Body of pancreas (tissue), 4 donors: ENCODE data around the gene FUNDC2.

ENCODE experiments used
- POLR2A ChIP-seq, 3 donors: fragments of 450-650 bp; IDR thresholded peaks; one replicate each; pipeline ENCODE4 v1.6.1; 2016; ENCODE audit warnings: antibody characterized with exemption in 3 of 3, mild to moderate bottlenecking in 2 of 3
- TF ChIP-seq, protein P1 (sequence below), 7 experiments: fragments of 450-650 bp in 4 of 7; fragments of 200-600 bp in 3 of 7; sonication (generic) in 3 of 7; IDR thresholded peaks; one replicate each; pipeline ENCODE4 v1.5.1; 2016 to 2019; ENCODE audit warnings: antibody characterized with exemption in 7 of 7

DNA sequence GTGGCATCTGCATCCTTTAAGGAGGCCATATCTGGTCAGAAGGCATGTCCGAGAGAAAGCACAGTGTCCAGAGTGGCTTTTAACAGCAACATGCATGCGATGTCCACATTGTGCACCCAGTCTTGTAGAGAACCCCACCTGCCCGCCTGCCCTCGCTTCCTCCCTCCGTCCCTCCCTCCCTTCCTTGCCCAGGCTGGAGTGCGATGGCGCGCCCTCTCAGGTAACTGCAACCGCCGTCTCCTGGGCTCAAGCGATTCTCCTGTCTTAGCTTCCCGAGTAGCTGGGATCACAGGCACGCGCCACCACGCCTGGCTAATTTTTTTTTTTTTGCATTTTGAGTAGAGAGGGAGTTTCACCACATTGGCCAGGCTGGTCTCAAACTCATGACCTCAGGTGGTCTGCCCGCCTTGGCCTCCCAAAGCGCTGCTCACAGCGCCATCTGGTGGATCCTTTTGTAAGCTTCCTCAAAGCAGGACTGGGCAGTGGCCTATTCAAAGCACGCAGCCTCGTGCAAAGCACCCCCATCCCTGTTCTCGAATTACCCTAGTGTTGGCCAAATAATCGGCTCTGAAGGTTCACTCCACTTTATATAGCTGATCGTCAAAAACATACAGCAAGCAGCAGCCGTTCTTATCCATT is 59.7 kb downstream of the FUNDC2 start:
- no peak for TF ChIP-seq POLR2A (IDR thresholded peaks at IDR 0.05)
- TF ChIP-seq, protein P1, sequence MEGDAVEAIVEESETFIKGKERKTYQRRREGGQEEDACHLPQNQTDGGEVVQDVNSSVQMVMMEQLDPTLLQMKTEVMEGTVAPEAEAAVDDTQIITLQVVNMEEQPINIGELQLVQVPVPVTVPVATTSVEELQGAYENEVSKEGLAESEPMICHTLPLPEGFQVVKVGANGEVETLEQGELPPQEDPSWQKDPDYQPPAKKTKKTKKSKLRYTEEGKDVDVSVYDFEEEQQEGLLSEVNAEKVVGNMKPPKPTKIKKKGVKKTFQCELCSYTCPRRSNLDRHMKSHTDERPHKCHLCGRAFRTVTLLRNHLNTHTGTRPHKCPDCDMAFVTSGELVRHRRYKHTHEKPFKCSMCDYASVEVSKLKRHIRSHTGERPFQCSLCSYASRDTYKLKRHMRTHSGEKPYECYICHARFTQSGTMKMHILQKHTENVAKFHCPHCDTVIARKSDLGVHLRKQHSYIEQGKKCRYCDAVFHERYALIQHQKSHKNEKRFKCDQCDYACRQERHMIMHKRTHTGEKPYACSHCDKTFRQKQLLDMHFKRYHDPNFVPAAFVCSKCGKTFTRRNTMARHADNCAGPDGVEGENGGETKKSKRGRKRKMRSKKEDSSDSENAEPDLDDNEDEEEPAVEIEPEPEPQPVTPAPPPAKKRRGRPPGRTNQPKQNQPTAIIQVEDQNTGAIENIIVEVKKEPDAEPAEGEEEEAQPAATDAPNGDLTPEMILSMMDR (IDR thresholded peaks at IDR 0.05) = peak; percentile 19 to 54 (median 42)
